Measurements from ENCODE around the gene MYOM1.

The MYOM1 gene

DNA sequence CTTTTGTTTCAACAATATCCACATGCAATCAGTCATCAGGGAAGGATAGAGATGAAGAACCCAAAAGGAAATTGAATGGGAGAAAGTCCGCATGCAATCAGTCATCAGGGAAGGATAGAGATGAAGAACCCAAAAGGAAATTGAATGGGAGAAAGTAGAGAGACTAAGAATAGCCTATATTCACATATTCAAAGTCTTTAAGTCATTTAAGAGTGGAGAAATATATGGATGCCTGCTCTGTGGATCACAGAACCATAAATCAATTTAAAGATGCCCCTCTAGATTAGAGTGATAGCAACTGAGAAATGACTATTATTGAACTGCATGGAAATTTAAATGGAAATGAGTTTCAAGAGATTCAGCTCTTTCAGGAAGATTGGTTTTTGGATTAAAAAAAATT, 116.8 kb downstream of the MYOM1 start:
- Histone ChIP-seq H3K4me3 (ENCODE audit: low read length) (no peak overlapping the region), H3K27me3 (replicated peaks; ENCODE audit: insufficient read depth, low read length) (no peaks in the 10 kb centered on the region), H2AFZ (ENCODE audit: low read length) (no peak overlapping the region), H3K27ac (ENCODE audit: low read length) (no peak overlapping the region), H3K79me2 (ENCODE audit: low read length) (no peaks in the 10 kb centered on the region), H3K36me3 (replicated peaks; ENCODE audit: insufficient read depth, low read length) (no peaks in the 10 kb centered on the region), H3K4me1 (ENCODE audit: low read length) (0 out of 2 replicates have a peak, but pooled peaks cover 7% of the 10 kb centered on the region), H3K9me3 (replicated peaks; ENCODE audit: insufficient read depth, low read length) (no peaks in the 10 kb centered on the region), H3K4me2 (ENCODE audit: low read depth, low read length) (no peak overlapping the region), H3K9ac (ENCODE audit: low read length) (no peak overlapping the region), H4K20me1 (ENCODE audit: insufficient read depth, low read length) (no peaks in the 10 kb centered on the region), H3F3A (ENCODE audit: insufficient read depth, low read length) (no peaks in the 10 kb centered on the region), H3K9me2 (replicated peaks; ENCODE audit: insufficient read depth, low read length) (no peaks in the 10 kb centered on the region)
- TF ChIP-seq EZH2phosphoT487 (IDR thresholded peaks at IDR 0.05; ENCODE audit: low read length) (no peak), EZH2 (optimal IDR thresholded peaks at IDR 0.05; ENCODE audit: low read depth, low read length) (no peak), CTCF (IDR thresholded peaks at IDR 0.05; ENCODE audit: low read length) (no peak)
- DNase-seq, result no peak

GRCh38 chr18:3100498-3101132, 119.2 kb downstream of the MYOM1 start:
- H3K9ac ChIP-seq (ENCODE audit: low read length), result no peak overlapping the region
- no peak for DNase-seq
- H3K9me3 ChIP-seq (replicated peaks; ENCODE audit: insufficient read depth, low read length), result no peaks in the 10 kb centered on the region
- H3K4me2 ChIP-seq (ENCODE audit: low read depth, low read length), result no peak overlapping the region
- H3K79me2 ChIP-seq (ENCODE audit: low read length), result no peaks in the 10 kb centered on the region
- no peak overlapping the region for H3K4me3 ChIP-seq (ENCODE audit: low read length)
- H3K27me3 ChIP-seq (replicated peaks; ENCODE audit: insufficient read depth, low read length), result no peaks in the 10 kb centered on the region
- no peak for TF ChIP-seq EZH2phosphoT487 (IDR thresholded peaks at IDR 0.05; ENCODE audit: low read length)
- no peak for TF ChIP-seq EZH2 (optimal IDR thresholded peaks at IDR 0.05; ENCODE audit: low read depth, low read length)
- TF ChIP-seq CTCF (IDR thresholded peaks at IDR 0.05; ENCODE audit: low read length), result no peak
- H3K9me2 ChIP-seq (replicated peaks; ENCODE audit: insufficient read depth, low read length), result no peaks in the 10 kb centered on the region
- no peaks in the 10 kb centered on the region for H3K4me1 ChIP-seq (ENCODE audit: low read length)
- H3K27ac ChIP-seq (ENCODE audit: low read length), result no peak overlapping the region
- H3F3A ChIP-seq (ENCODE audit: insufficient read depth, low read length), result no peaks in the 10 kb centered on the region
- no peaks in the 10 kb centered on the region for H4K20me1 ChIP-seq (ENCODE audit: insufficient read depth, low read length)
- H3K36me3 ChIP-seq (replicated peaks; ENCODE audit: insufficient read depth, low read length), result no peaks in the 10 kb centered on the region
- no peak overlapping the region for H2AFZ ChIP-seq (ENCODE audit: low read length)

DNA sequence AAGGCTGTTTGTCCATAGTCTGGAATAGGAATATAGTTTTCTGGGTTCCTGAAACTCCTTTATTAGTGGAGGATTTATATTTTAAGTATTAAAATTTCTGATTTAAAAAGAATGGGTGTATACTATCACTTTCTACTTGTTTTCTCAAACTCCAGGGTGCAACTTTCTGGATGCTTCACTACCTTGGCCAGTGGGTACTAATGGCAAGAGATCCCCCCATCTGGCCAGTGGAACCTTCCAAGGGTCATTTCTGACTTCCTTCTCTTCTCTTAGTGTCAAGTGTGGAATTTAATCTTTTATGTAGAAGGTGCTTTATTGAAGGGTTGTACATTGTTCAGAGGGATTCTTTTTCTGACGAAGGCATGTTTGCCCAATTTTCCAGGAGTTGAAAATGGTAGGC, 120.4 kb downstream of the MYOM1 start:
- no peak overlapping the region for H3K27ac ChIP-seq (ENCODE audit: low read length)
- H3F3A ChIP-seq (ENCODE audit: insufficient read depth, low read length), result no peaks in the 10 kb centered on the region
- TF ChIP-seq EZH2phosphoT487 (IDR thresholded peaks at IDR 0.05; ENCODE audit: low read length) (no peak), CTCF (IDR thresholded peaks at IDR 0.05; ENCODE audit: low read length) (no peak), EZH2 (optimal IDR thresholded peaks at IDR 0.05; ENCODE audit: low read depth, low read length) (no peak)
- H3K4me1 ChIP-seq (ENCODE audit: low read length), result no peaks in the 10 kb centered on the region
- DNase-seq, result no peak
- H3K79me2 ChIP-seq (ENCODE audit: low read length), result no peaks in the 10 kb centered on the region
- H3K9me2 ChIP-seq (replicated peaks; ENCODE audit: insufficient read depth, low read length), result no peaks in the 10 kb centered on the region
- no peaks in the 10 kb centered on the region for H3K36me3 ChIP-seq (replicated peaks; ENCODE audit: insufficient read depth, low read length)
- H2AFZ ChIP-seq (ENCODE audit: low read length), result no peak overlapping the region
- no peak overlapping the region for H3K4me2 ChIP-seq (ENCODE audit: low read depth, low read length)
- H3K4me3 ChIP-seq (ENCODE audit: low read length), result no peak overlapping the region
- H3K9me3 ChIP-seq (replicated peaks; ENCODE audit: insufficient read depth, low read length), result no peaks in the 10 kb centered on the region
- no peak overlapping the region for H3K9ac ChIP-seq (ENCODE audit: low read length)
- no peaks in the 10 kb centered on the region for H3K27me3 ChIP-seq (replicated peaks; ENCODE audit: insufficient read depth, low read length)
- no peaks in the 10 kb centered on the region for H4K20me1 ChIP-seq (ENCODE audit: insufficient read depth, low read length)

Data from MM.1S (cell line).